HS-27A (cell line): ENCODE results near the gene SRSF1.
"Not testable (repeated sequence)": the region's sequence is repeated elsewhere in the genome, so short reads cannot be mapped to it uniquely, and the experiment has no call there.

Experiments
- DNase-seq: peaks from one replicate; pipeline ENCODE4 v3.0.0-alpha.2; 2012; ENCODE audit warnings: low read depth, missing footprints

SRSF1 gene

GRCh38 chr17:57990037-57990436 is 17.0 kb downstream of the SRSF1 start:
- DNase-seq: no peak

GRCh38 chr17:57988301-57989250 is 18.5 kb downstream of the SRSF1 start:
- no peak for DNase-seq

GRCh38 chr17:57987581-57988300 is 19.3 kb downstream of the SRSF1 start, which contains the start of gene VEZF1:
Gene VEZF1, minus strand, starts transcription at chr17:57988254. Its CDS starts 143 bp downstream, at chr17:57988111.
- DNase-seq: no peak

- DNase-seq: no peak
These were observed 20.0 kb downstream of the SRSF1 start for GRCh38 chr17:57986841-57987580.

GRCh38 chr17:57985675-57985974 is 21.4 kb downstream of the SRSF1 start:
- no peak for DNase-seq

- no peak for DNase-seq
These were observed 21.9 kb downstream of the SRSF1 start for GRCh38 chr17:57984936-57985674.

- no peak for DNase-seq
These were observed 22.7 kb downstream of the SRSF1 start for GRCh38 chr17:57984261-57984890.

GRCh38 chr17:57983446-57983845 is 23.6 kb downstream of the SRSF1 start:
- no peak for DNase-seq

- DNase-seq: no peak
These were observed 24.4 kb downstream of the SRSF1 start for GRCh38 chr17:57982452-57983170.

GRCh38 chr17:57980522-57980921 is 26.5 kb downstream of the SRSF1 start:
- DNase-seq: no peak

- DNase-seq: no peak
These were observed 28.0 kb downstream of the SRSF1 start for GRCh38 chr17:57979076-57979475.

- DNase-seq: no peak
These were observed 30.5 kb downstream of the SRSF1 start for GRCh38 chr17:57976594-57976993.

- DNase-seq: no peak
These were observed 32.0 kb downstream of the SRSF1 start for GRCh38 chr17:57975044-57975443.

- DNase-seq: not testable (repeated sequence)
These were observed 32.8 kb downstream of the SRSF1 start for GRCh38 chr17:57974053-57974824.

- no peak for DNase-seq
These were observed 34.9 kb downstream of the SRSF1 start for GRCh38 chr17:57972151-57972550.

- no peak for DNase-seq
These were observed 35.5 kb downstream of the SRSF1 start for GRCh38 chr17:57971572-57971971.

GRCh38 chr17:57970710-57971109 is 36.3 kb downstream of the SRSF1 start:
- DNase-seq: no peak

GRCh38 chr17:57968456-57968855 is 38.6 kb downstream of the SRSF1 start:
- DNase-seq: no peak

GRCh38 chr17:57966875-57967274 is 40.2 kb downstream of the SRSF1 start:
- no peak for DNase-seq

GRCh38 chr17:57966246-57966645 is 40.8 kb downstream of the SRSF1 start:
- DNase-seq: no peak
